ENCODE results near the gene U2AF2. TPM values are rescaled to one million over a fixed set of nuclear protein-coding genes. Genes with fewer than 3 reads are reported as not detected.

Gene U2AF2
- polyA plus RNA-seq, 2 of the 4 experiments (the other 2 are of a cell fraction) = 157 to 302 TPM

- ATAC-seq (peak in 1 of 2 experiments; percentile 1; a peak in 3 of 6 replicates), DNase-seq (ENCODE audit: low read depth in 1 of 2, low spot score in 1 of 2) (no peak), FAIRE-seq (no peak)
- H3K9me3 ChIP-seq = no peaks in the 10 kb centered on the region
- peak overlapping the region; percentile 86 for H3K4me2 ChIP-seq
- 24% methylated on average over 12 of the region's 12 CpGs for WGBS (ENCODE audit: missing lambda C conversion rate)
- TF ChIP-seq HES2 (IDR thresholded peaks at IDR 0.05) = no peak
- no peak for TF ChIP-seq POLR2AphosphoS2 (conservative IDR thresholded peaks at IDR 0.05; ENCODE audit: low read length)
- TF ChIP-seq HMGXB4 (CRISPR knock-in tag; IDR thresholded peaks at IDR 0.05; ENCODE audit: borderline replicate concordance) = no peak
- TF ChIP-seq RCOR1 (IDR thresholded peaks at IDR 0.05; ENCODE audit: low read depth, low read length) = no peak
- TF ChIP-seq ATOH8 (CRISPR knock-in tag; IDR thresholded peaks at IDR 0.05; ENCODE audit: low read depth) = no peak
- TF ChIP-seq EP300 (IDR thresholded peaks at IDR 0.05) = no peak
- no peak for TF ChIP-seq ELK1 (IDR thresholded peaks at IDR 0.05; ENCODE audit: low read depth, low read length)
- TF ChIP-seq MAZ (IDR thresholded peaks at IDR 0.05; ENCODE audit: borderline replicate concordance, low read depth, low read length) = no peak
- no peak for TF ChIP-seq PHF8 (IDR thresholded peaks at IDR 0.05; ENCODE audit: borderline replicate concordance, low read depth)
- no peak for TF ChIP-seq TFCP2L1 (CRISPR knock-in tag; IDR thresholded peaks at IDR 0.05)
- no peak for TF ChIP-seq KDM5A (IDR thresholded peaks at IDR 0.05)
- no peak for TF ChIP-seq TP53 (CRISPR knock-in tag; IDR thresholded peaks at IDR 0.05)
- peaks cover 17% of the 10 kb centered on the region for H3K4me1 ChIP-seq
- H3K27ac ChIP-seq = peak overlapping the region; percentile 94 to 95
- POLR2A ChIA-PET = interaction anchor here (0.6 to 3.2 kb wide), 13 partner anchors 10 to 267 kb away, joined by 3 to 33 read pairs (median 5); partner anchors contain the start of genes KMT5C, NAT14, UBE2S and ZNF579
- CTCF ChIA-PET = interaction anchor here (0.6 to 16.7 kb wide), 47 partner anchors 9 to 542 kb away, joined by 3 to 348 read pairs (median 7); partner anchors contain the start of genes NAT14, ZNF579 and ZNF784
- peak overlapping the region; percentile 82 for H3K4me3 ChIP-seq
Observed at GRCh38 chr19:55606471-55606787, 48.4 kb upstream of the U2AF2 start.

- H3K4me1 ChIP-seq = peaks cover 14% of the 10 kb centered on the region
- DNase-seq (ENCODE audit: low read depth in 1 of 2, low spot score in 1 of 2) = no peak
- TF ChIP-seq ZSCAN20 (CRISPR knock-in tag; IDR thresholded peaks at IDR 0.05) = no peak
- no peak for TF ChIP-seq NPAS2 (CRISPR knock-in tag; IDR thresholded peaks at IDR 0.05; ENCODE audit: borderline replicate concordance)
- TF ChIP-seq RFX5 (IDR thresholded peaks at IDR 0.05) = no peak
- TF ChIP-seq ELK1 (IDR thresholded peaks at IDR 0.05; ENCODE audit: low read depth, low read length) = no peak
- no peak for TF ChIP-seq MAX (IDR thresholded peaks at IDR 0.05)
- TF ChIP-seq RARB (CRISPR knock-in tag; IDR thresholded peaks at IDR 0.05) = no peak
- no peak for TF ChIP-seq PBX3 (IDR thresholded peaks at IDR 0.05)
- TF ChIP-seq ATOH8 (CRISPR knock-in tag; IDR thresholded peaks at IDR 0.05; ENCODE audit: low read depth) = no peak
- 77% methylated on average over 9 of the region's 9 CpGs for WGBS (ENCODE audit: missing lambda C conversion rate)
- H3K27ac ChIP-seq = peak overlapping the region in 1 of 2 experiments; percentile 95; a peak in 4 of 6 replicates
- CTCF ChIA-PET = interaction anchor here (0.6 to 16.7 kb wide), 46 partner anchors 8 to 543 kb away, joined by 3 to 348 read pairs (median 7); partner anchors contain the start of genes NAT14, ZNF579 and ZNF784
- FAIRE-seq = no peak
- no peaks in the 10 kb centered on the region for H3K9me3 ChIP-seq
- ATAC-seq = no peak
- POLR2A ChIA-PET = interaction anchor here (0.9 to 3.2 kb wide), 8 partner anchors 10 to 267 kb away, joined by 3 to 33 read pairs (median 6); partner anchors contain the start of genes KMT5C, NAT14, ZNF579 and ZNF784
- peak overlapping the region; percentile 86 for H3K4me2 ChIP-seq
- peak overlapping the region; percentile 82 for H3K4me3 ChIP-seq
Observed at GRCh38 chr19:55606817-55607216, 48.0 kb upstream of the U2AF2 start.
